HCT116 (cell line): ENCODE results near the gene SOX18.

Source experiments
- CTCF ChIP-seq, 3 experiments: fragments of 200-600 bp in 1 of 3; sonication (generic) in 1 of 3; IDR thresholded peaks in 2 of 3; conservative IDR thresholded peaks in 1 of 3; 2 replicates each; pipeline ENCODE4 v1.5.1; 2012 to 2017; ENCODE audit warnings: low read depth in 2 of 3, low read length in 2 of 3, antibody characterized with exemption in 1 of 3, borderline replicate concordance in 1 of 3, control low read depth in 1 of 3, mild to moderate bottlenecking in 1 of 3, mixed read lengths in 1 of 3, mixed run types in 1 of 3, moderate library complexity in 1 of 3; ENCODE audit not compliant: insufficient read depth in 1 of 3
- EZH2 ChIP-seq: fragments of 200-600 bp; sonication (generic); IDR thresholded peaks from 2 replicates; pipeline ENCODE4 v1.6.1; 2017; ENCODE audit warnings: antibody characterized with exemption, mixed run types
- FOSL1 ChIP-seq: IDR thresholded peaks from 2 replicates; pipeline ENCODE4 v1.6.1; 2012; ENCODE audit warnings: low read depth
- JUND ChIP-seq: IDR thresholded peaks from 2 replicates; pipeline ENCODE4 v1.6.1; 2012
- POLR2A ChIP-seq: IDR thresholded peaks from 2 replicates; pipeline ENCODE4 v1.7.0; 2011; ENCODE audit warnings: borderline replicate concordance; ENCODE audit not compliant: insufficient read depth, insufficient read length; ENCODE audit errors: extremely low read depth
- YY1 ChIP-seq: IDR thresholded peaks from 2 replicates; pipeline ENCODE4 v1.6.1; 2011; ENCODE audit warnings: low read length, low read depth, moderate library complexity, mild to moderate bottlenecking; ENCODE audit not compliant: insufficient replicate concordance; ENCODE audit errors: extremely low read depth
- ZNF274 ChIP-seq: fragments of 200-500 bp; sonication (Bioruptor generic); IDR thresholded peaks from 2 replicates; pipeline ENCODE4 v1.6.1; 2014; ENCODE audit warnings: mild to moderate bottlenecking, low read depth, low read length, inconsistent platforms

DNA sequence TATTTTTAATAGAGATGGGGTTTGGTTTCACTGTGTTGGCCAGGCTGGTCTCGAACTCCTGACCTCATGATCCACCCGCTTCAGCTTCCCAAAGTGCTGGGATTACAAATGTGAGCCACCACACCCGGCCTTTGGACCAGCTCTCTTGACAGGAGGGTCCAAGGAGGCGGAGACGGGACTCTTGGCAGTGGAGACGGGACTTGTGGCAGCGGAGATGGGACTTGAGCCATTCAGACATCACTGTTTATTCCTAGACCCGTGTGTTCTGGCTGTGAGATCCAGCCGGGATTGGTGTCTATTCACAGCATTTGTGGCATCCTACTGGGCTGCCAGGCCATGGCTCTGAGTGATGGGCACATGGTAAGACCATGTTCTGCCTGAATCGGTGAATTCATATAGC, 42.9 kb downstream of the SOX18 start:
- TF ChIP-seq EZH2 (no peak), POLR2A (no peak), ZNF274 (no peak), CTCF (IDR thresholded peaks at IDR 0.05 in 2 of 3, conservative IDR thresholded peaks at IDR 0.05 in 1 of 3; ENCODE audit: borderline replicate concordance in 1 of 3, insufficient read depth in 1 of 3, low read depth in 2 of 3, low read length in 2 of 3) (no peak), YY1 (no peak), FOSL1 (no peak), JUND (no peak)
